GM19193 (cell line): ENCODE data around the gene ANAPC5.

Experiments
- POLR2A ChIP-seq: IDR thresholded peaks from 4 replicates; pipeline ENCODE4 v1.6.1; 2011; ENCODE audit not compliant: insufficient read depth, insufficient read length; ENCODE audit errors: extremely low read depth

The ANAPC5 gene

GRCh38 chr12:121282072-121282742, 70.0 kb downstream of the ANAPC5 start:
- TF ChIP-seq POLR2A, result no peak

- TF ChIP-seq POLR2A, result no peak
Observed at GRCh38 chr12:121279507-121279915, 72.7 kb downstream of the ANAPC5 start.

DNA sequence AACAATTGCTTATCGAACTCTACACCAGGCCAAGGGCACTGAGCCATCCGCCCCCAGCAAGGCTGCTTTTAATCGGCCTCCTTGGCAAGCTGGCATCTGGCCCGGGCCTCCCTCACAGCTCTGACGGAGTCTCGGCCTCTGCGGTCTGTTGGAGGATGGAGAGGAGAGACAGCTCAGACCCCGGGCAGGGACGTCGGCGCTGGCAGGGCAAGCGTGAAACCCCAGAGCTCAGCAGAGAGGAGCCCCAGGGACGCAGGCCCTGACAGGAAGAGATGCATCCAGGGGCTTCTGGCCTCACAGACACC, 73.2 kb downstream of the ANAPC5 start:
- TF ChIP-seq POLR2A, result no peak

DNA sequence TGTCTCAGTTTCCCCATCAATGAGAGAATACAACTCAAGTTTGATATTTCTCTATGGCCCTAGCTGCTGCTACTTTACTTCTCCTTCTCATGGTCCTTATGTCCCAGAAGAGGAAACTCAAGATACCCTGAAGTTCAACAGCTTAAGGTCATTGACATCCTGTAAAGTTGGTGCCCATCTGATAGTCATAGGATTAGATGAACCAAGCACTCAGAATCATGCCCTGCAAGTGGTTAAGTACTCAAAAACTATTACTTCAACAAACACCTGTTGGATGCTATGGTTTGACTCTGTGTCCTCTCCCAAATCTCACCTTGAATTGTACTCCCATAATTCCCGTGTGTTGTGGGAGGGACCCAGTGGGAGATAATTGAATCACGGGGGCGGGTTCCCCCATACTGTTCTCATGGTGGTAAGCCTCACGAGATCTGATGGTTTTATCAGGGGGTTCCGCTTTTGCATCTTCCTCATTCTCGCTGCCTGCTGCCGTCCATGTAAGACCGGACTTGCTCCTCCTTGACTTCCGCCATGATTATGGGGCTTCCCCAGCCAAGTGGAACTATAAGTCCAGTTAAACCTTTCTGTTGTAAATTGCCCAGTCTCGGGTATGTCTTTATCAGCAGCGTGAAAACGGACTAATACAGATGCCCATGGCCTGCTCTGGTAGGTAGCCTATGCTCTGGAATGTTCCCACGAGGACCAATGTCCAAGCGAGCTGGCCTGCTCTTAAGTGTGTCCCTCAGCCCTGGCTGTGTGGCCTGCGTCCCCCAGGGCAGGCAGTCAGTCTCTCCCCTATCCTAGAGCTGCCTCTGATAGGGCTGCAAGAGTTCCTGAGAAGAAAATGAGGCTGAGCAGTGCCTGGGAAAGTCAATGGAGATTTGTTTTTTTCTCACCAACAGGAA, 73.8 kb downstream of the ANAPC5 start:
- no peak for TF ChIP-seq POLR2A

DNA sequence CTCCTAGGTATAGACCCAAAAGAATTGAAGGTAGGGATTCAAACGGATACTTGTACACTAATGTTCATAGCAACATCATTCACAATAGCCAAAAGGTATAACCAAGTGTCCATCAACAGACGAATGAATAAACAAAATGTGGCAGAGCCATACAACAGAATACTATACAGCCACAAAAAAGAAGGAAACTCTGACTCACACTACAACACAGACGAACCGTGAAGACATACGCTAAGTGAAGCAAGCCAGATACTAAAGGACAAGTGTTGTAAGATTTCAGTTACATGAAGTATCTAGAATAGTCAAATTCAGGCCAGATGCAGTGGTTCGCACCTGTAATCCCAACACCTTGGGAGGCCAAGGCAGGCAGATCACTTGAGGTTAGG, 74.8 kb downstream of the ANAPC5 start:
- no peak for TF ChIP-seq POLR2A

DNA sequence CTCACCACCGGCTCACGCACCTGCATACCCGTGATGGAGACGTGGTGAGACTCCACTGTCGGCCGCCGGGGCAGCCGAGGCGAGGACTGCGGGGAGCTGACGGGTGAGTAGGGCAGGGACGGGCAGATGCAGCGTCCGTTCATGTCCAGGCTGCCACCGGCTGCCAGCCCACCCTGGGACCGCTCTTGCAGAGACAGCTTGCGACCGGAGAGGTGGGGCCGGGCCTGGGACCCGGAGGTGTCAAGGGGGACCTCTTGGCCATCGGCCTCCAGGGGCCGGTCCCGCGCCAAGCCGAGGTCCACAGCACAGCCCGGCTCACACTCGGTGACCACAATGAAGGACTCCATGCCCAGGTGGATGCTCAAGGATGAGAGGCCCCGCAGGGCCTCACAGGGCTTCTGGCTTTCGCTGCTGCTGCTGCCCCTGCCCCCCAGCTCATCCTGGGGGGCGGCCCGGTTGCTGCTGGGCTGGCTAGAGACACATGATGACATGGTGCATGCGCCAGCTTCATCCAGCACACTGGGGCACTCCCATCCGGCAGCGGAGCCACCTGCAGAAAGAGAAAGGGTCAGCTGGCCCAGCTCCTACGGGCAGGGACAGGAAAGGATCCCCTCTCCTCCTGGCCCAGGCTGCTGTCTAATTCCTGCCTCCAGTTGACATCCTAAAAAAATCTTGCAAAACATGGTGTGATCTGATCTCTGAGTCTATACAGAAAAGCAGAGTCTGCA, 78.0 kb downstream of the ANAPC5 start:
- TF ChIP-seq POLR2A, result no peak

DNA sequence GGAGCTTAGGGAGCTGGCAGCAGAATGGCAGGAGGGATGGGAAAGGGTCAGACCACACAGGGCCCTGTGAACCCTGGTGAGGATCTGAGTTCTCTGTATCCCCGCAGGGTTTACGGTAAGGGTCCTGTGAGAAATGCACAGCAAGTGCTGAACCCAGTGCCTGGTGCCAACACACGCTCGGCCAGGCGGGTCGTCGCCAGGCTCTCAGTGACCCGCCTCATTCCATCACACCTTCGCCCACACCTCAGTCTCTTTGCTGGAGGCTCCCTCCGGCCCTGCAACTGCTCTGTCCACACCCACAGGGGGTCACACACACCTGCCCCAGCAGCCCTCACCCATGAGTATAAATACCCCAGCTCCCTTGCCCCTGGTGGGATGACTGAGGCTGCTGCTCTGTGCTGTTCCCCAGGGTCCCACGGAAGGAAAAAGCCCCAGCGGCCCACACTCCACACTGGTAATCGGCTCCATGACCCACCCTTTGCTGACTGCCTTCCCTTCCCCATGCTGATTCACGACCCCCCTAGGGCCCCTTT, 78.8 kb downstream of the ANAPC5 start:
- no peak for TF ChIP-seq POLR2A

- no peak for TF ChIP-seq POLR2A
Observed at GRCh38 chr12:121267822-121268221, 84.4 kb downstream of the ANAPC5 start.

DNA sequence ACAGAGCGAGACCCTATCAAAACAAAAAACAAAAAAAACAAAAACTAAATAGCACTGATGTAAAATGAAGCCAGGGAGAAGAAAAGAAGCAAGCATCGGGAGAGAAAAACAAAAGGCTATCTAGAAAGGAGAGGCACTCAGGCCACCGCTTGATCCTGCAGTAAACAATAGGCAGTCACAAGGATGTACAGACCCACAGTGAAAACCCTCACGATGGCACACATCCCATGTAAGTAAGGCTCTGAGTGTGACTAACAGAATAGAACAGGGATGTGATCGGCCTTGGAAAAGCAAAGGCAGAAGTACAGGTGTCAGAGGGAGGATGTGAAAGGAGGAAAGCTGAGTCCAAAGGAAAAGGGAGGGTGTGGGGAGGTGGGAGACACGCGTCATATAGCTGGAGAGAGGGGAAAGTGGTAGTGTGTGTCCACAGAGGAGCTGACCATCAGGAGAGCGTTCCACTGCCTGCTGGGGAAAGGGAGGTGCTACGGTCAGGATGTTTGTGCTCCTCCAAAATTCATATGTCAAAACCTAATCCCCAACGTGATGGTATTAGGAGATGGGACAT, 87.2 kb downstream of the ANAPC5 start:
- no peak for TF ChIP-seq POLR2A

GRCh38 chr12:121264135-121264534, 88.1 kb downstream of the ANAPC5 start:
- no peak for TF ChIP-seq POLR2A

DNA sequence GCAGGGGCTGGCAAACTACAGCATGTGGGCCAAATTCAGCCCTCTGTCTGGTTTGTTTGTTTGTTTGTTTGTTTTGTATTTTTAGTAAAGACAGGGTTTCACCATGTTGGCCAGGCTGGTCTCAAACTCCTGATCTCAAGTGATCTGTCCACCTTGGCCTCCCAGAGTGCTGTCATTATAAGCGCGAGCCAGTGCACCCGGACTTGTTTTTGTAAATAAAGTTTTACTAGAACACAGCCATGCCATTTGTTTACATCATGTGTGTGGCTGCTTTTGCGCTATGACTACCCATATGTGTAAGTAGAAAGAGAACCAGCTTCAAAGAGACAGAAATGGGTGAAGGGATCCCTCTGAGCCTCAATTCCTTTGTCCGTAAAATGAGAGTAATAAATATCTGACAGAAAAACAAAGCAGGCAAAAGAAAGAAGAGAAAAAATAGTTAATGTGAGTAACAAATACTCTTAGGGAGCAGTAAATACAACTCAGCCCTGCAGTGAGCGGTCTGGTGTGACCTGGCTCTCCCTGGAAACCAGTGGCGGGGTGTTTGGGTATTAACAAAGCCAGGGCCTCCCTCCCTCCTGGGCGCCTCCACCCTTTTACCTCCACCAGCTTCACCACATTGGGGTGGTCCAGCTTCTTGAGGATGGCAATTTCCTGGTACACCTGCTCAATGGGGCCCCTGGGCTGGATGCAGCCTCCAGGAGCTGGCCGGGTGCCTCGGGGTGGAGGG, 88.8 kb downstream of the ANAPC5 start:
- no peak for TF ChIP-seq POLR2A

DNA sequence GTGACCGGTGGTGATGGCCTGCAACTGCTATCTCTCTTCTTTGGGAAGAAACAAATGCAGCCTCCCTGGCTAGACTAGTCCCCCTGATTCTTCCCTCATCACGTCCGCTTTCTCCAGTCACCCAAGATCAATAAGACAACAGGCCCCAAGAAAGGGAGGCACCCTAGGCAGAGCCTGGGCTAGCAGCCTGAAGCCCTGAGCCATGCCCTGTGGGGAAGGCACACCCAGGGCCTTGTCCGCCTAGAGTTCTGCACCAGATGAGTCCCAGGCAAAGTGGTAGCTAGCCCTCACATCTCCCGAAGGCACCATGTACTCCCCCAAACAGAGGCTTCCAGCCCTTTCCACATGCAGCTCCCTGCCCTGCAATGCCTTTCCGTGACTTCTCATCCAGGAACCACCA, 90.8 kb downstream of the ANAPC5 start:
- TF ChIP-seq POLR2A, result no peak

- no peak for TF ChIP-seq POLR2A
Observed at GRCh38 chr12:121260091-121260490, 92.1 kb downstream of the ANAPC5 start.

DNA sequence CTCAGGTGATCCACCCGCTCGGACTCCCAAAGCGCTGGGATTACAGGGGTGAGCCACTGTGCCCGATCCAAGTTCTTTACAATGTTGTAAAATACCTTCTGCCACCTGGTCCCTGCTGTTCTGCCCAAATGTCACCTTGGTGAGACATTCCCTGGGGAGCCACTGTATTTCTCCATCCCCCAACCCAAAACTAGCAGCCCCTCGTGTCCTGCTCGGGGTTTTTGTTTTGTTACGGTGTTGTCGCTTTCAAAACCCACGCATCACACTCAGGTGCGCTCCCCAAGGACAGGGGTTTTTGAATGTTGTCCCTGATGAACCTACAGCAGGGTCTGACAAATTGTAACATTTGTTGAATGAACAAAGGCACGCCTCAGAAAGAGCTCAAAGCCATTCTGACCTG, 93.1 kb downstream of the ANAPC5 start:
- no peak for TF ChIP-seq POLR2A
